Measurements from ENCODE around the gene STRIP1. TPM values are rescaled to one million over a fixed set of nuclear protein-coding genes. Genes with fewer than 3 reads are reported as not detected.

The STRIP1 gene
- total RNA-seq, 1 experiment from 2014 or later, result 36.5 TPM

GRCh38 chr1:110006516-110006915, 27.9 kb upstream of the STRIP1 start:
- peaks cover 58% of the 10 kb centered on the region for H3K4me1 ChIP-seq (replicated peaks; ENCODE audit: insufficient read depth)
- peaks cover 72% of the 10 kb centered on the region for H3F3A ChIP-seq (ENCODE audit: insufficient read depth, low read depth)
- ChIA-PET POLR2A (ENCODE audit: unreplicated experiment) (no interaction called here), CTCF (no interaction called here)
- no peaks in the 10 kb centered on the region for H3K27me3 ChIP-seq (ENCODE audit: insufficient read depth, low read depth)
- intact Hi-C loops (cut with micrococcal nuclease; ENCODE audit: unreplicated experiment), result no loop called here
- H3K36me3 ChIP-seq (ENCODE audit: low read depth), result peaks cover 61% of the 10 kb centered on the region
- H3K79me2 ChIP-seq (ENCODE audit: low read depth), result peaks cover 86% of the 10 kb centered on the region
- no peaks in the 10 kb centered on the region for H3K9me3 ChIP-seq (ENCODE audit: insufficient read depth, low read depth)
- DNase-seq, result no peak
- H3K27ac ChIP-seq, result peak overlapping the region; percentile 95; the same call in 1 of the 2 replicates
- no peak overlapping the region for H2AFZ ChIP-seq
- no TSS peak for BruUV-seq (replicated peaks)
- H3K4me3 ChIP-seq, result peak overlapping the region; percentile 60
- H3K9me2 ChIP-seq (ENCODE audit: insufficient read depth), result no peaks in the 10 kb centered on the region
- TF ChIP-seq EZH2 (IDR thresholded peaks at IDR 0.05; ENCODE audit: low read depth), result no peak
- TF ChIP-seq CTCF (conservative IDR thresholded peaks at IDR 0.05), result no peak
- H4K20me1 ChIP-seq (ENCODE audit: insufficient read depth), result peaks cover 13% of the 10 kb centered on the region; the same call in 1 of the 2 replicates
- H3K4me2 ChIP-seq, result peak overlapping the region; percentile 97

- CTCF ChIA-PET, result interaction anchor here (0.5 to 0.7 kb wide), 2 partner anchors 328 to 367 kb away, joined by 4 to 13 read pairs; no protein-coding TSS in a partner anchor
- POLR2A ChIA-PET (ENCODE audit: unreplicated experiment), result no interaction called here
- no TSS peak for BruUV-seq (replicated peaks)
- TF ChIP-seq EZH2 (IDR thresholded peaks at IDR 0.05; ENCODE audit: low read depth) (no peak), CTCF (conservative IDR thresholded peaks at IDR 0.05) (no peak)
- Histone ChIP-seq H3K4me1 (replicated peaks; ENCODE audit: insufficient read depth) (peaks cover 51% of the 10 kb centered on the region), H3K36me3 (ENCODE audit: low read depth) (peaks cover 59% of the 10 kb centered on the region), H3K27ac (no peak overlapping the region), H3F3A (ENCODE audit: insufficient read depth, low read depth) (peaks cover 71% of the 10 kb centered on the region), H3K9me3 (ENCODE audit: insufficient read depth, low read depth) (no peaks in the 10 kb centered on the region), H3K4me2 (peak overlapping the region; percentile 97), H3K79me2 (ENCODE audit: low read depth) (peaks cover 84% of the 10 kb centered on the region), H4K20me1 (ENCODE audit: insufficient read depth) (peaks cover 13% of the 10 kb centered on the region; the same call in 1 of the 2 replicates), H3K9me2 (ENCODE audit: insufficient read depth) (no peaks in the 10 kb centered on the region), H3K27me3 (ENCODE audit: insufficient read depth, low read depth) (no peaks in the 10 kb centered on the region), H2AFZ (no peak overlapping the region), H3K4me3 (no peak overlapping the region; the same call in 1 of the 2 replicates)
- no peak for DNase-seq
- intact Hi-C loops (cut with micrococcal nuclease; ENCODE audit: unreplicated experiment), result no loop called here
Measured at GRCh38 chr1:110007046-110007830, 27.2 kb upstream of the STRIP1 start.

GRCh38 chr1:110008971-110009565, 25.4 kb upstream of the STRIP1 start:
- H4K20me1 ChIP-seq (ENCODE audit: insufficient read depth), result peaks cover 13% of the 10 kb centered on the region; the same call in 1 of the 2 replicates
- TF ChIP-seq CTCF (conservative IDR thresholded peaks at IDR 0.05) (no peak), EZH2 (IDR thresholded peaks at IDR 0.05; ENCODE audit: low read depth) (no peak)
- H3K79me2 ChIP-seq (ENCODE audit: low read depth), result peaks cover 78% of the 10 kb centered on the region
- no peaks in the 10 kb centered on the region for H3K9me2 ChIP-seq (ENCODE audit: insufficient read depth)
- no peak overlapping the region for H3K4me2 ChIP-seq
- H3K36me3 ChIP-seq (ENCODE audit: low read depth), result peaks cover 74% of the 10 kb centered on the region
- no peaks in the 10 kb centered on the region for H3K27me3 ChIP-seq (ENCODE audit: insufficient read depth, low read depth)
- CTCF ChIA-PET, result interaction anchor here (0.5 kb wide), 1 partner anchor 25 kb away, joined by 3 read pairs; the partner anchor contains the start of gene AHCYL1
- no peaks in the 10 kb centered on the region for H3K9me3 ChIP-seq (ENCODE audit: insufficient read depth, low read depth)
- no TSS peak for BruUV-seq (replicated peaks)
- H3K4me3 ChIP-seq, result no peak overlapping the region
- H3K4me1 ChIP-seq (replicated peaks; ENCODE audit: insufficient read depth), result peaks cover 35% of the 10 kb centered on the region
- peaks cover 61% of the 10 kb centered on the region for H3F3A ChIP-seq (ENCODE audit: insufficient read depth, low read depth)
- intact Hi-C loops (cut with micrococcal nuclease; ENCODE audit: unreplicated experiment), result no loop called here
- POLR2A ChIA-PET (ENCODE audit: unreplicated experiment), result no interaction called here
- no peak for DNase-seq
- no peak overlapping the region for H2AFZ ChIP-seq
- H3K27ac ChIP-seq, result 0 out of 2 replicates have a peak overlapping the region, but pooled peaks have one; percentile 14

Measured in PC-9 (cell line).